ENCODE data around the gene IL21. TPM values are rescaled to one million over a fixed set of nuclear protein-coding genes. Genes with fewer than 3 reads are reported as not detected.

IL21 gene
- total and polyA plus RNA-seq, 2 of the 13 experiments (the other 11 are each of a cell fraction or from before 2014, with no cell fraction given): not detected

DNA sequence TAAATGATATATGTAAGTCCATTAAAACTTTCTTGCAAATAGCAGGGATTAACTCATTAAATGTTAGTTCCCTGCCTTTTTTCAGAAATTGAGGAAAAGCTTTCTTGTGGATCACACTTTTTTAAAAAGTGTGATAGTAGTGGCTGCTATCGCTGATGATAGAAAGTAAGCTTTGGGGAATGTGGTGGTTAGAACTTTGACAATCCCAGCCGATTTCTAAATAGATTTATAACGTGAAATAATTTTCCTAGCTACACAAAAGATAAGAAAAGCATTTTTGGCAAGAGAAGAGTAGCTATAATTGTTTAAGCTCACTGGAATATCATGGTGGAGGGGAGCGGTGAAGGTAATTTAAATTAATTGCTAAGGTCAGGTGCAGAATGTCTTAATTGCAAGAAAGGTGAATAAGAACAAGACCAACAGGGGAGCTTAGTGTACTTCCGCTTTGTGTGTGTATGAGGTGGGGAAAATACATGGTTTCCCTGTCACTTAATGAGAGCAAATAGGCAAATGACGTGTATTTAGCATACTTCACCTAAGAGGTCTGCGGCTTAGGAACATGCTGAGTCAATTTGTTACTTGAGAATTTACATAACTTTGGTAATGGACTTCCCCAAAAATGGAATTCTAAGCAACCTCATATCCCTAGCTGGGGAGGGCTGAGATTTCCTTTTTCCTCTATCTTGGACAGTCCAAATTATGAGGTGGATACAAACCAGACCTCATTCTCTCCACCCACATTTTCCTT is 11.7 kb upstream of the IL21 start (continued):
- TF ChIP-seq, protein P1, sequence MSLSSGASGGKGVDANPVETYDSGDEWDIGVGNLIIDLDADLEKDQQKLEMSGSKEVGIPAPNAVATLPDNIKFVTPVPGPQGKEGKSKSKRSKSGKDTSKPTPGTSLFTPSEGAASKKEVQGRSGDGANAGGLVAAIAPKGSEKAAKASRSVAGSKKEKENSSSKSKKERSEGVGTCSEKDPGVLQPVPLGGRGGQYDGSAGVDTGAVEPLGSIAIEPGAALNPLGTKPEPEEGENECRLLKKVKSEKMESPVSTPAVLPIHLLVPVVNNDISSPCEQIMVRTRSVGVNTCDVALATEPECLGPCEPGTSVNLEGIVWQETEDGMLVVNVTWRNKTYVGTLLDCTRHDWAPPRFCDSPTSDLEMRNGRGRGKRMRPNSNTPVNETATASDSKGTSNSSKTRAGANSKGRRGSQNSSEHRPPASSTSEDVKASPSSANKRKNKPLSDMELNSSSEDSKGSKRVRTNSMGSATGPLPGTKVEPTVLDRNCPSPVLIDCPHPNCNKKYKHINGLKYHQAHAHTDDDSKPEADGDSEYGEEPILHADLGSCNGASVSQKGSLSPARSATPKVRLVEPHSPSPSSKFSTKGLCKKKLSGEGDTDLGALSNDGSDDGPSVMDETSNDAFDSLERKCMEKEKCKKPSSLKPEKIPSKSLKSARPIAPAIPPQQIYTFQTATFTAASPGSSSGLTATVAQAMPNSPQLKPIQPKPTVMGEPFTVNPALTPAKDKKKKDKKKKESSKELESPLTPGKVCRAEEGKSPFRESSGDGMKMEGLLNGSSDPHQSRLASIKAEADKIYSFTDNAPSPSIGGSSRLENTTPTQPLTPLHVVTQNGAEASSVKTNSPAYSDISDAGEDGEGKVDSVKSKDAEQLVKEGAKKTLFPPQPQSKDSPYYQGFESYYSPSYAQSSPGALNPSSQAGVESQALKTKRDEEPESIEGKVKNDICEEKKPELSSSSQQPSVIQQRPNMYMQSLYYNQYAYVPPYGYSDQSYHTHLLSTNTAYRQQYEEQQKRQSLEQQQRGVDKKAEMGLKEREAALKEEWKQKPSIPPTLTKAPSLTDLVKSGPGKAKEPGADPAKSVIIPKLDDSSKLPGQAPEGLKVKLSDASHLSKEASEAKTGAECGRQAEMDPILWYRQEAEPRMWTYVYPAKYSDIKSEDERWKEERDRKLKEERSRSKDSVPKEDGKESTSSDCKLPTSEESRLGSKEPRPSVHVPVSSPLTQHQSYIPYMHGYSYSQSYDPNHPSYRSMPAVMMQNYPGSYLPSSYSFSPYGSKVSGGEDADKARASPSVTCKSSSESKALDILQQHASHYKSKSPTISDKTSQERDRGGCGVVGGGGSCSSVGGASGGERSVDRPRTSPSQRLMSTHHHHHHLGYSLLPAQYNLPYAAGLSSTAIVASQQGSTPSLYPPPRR (CRISPR knock-in tag; IDR thresholded peaks at IDR 0.05; ENCODE audit: borderline replicate concordance): no peak
- TF ChIP-seq ZNF7 (CRISPR knock-in tag; IDR thresholded peaks at IDR 0.05) (no peak), ZNF543 (CRISPR knock-in tag; IDR thresholded peaks at IDR 0.05) (no peak), NFKB2 (CRISPR knock-in tag; IDR thresholded peaks at IDR 0.05; ENCODE audit: borderline replicate concordance) (no peak), ZNF180 (CRISPR knock-in tag; IDR thresholded peaks at IDR 0.05; ENCODE audit: borderline replicate concordance, low read depth) (no peak), TP53 (CRISPR knock-in tag; conservative IDR thresholded peaks at IDR 0.05) (no peak)

DNA sequence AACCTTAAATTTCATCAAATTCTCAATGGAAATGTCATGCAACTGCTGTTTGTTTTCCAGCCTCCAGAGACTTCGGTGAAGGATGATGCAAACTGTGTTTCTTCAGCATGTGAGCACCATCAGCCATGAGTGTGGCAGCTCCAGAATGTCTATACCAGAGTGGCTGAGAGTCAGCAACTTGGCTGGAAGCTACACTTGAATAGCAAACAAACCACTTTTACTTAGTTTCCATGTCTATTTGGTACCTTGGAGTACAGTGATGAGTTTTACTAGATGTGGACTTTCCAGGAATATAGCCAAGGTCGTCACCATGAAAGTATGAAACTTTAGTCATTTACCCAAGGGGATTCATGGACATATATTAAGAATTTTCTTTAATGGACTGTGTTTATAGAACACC is 4.3 kb upstream of the IL21 start:
- ChIA-PET POLR2A (no interaction called here), CTCF (ENCODE audit: low intra/inter-chr PET ratio, low total read pairs) (no interaction called here)
- H3K9ac ChIP-seq (ENCODE audit: insufficient read depth, low read depth, low read length): no peak overlapping the region
- no peaks in the 10 kb centered on the region for H3K79me2 ChIP-seq (ENCODE audit: insufficient read depth, low read length)
- H3K27me3 ChIP-seq (ENCODE audit: control insufficient read depth in 1 of 2, insufficient read depth in 2 of 2, low read length in 2 of 2): peaks cover 0 to 3% of the 10 kb centered on the region in 2 experiments; a peak in 3 of 5 replicates
- WGBS (ENCODE audit: low lambda C conversion rate): 0% methylated on average over 2 of the region's 2 CpGs
- intact Hi-C loops (cut with micrococcal nuclease; ENCODE audit: unreplicated experiment): no loop called here
- H3K4me1 ChIP-seq (ENCODE audit: insufficient read depth, low read length): no peaks in the 10 kb centered on the region
- DNase-seq (ENCODE audit: low spot score) (no peak), ATAC-seq (no peak), FAIRE-seq (no peak)
- TF ChIP-seq NFIC (IDR thresholded peaks at IDR 0.05; ENCODE audit: low read length) (no peak), ZNF564 (CRISPR knock-in tag; IDR thresholded peaks at IDR 0.05) (no peak), GABPB1 (CRISPR knock-in tag; IDR thresholded peaks at IDR 0.05) (no peak), KLF6 (CRISPR knock-in tag; IDR thresholded peaks at IDR 0.05) (no peak), ZNF253 (CRISPR knock-in tag; IDR thresholded peaks at IDR 0.05; ENCODE audit: borderline replicate concordance) (no peak), TOPORS (CRISPR knock-in tag; IDR thresholded peaks at IDR 0.05) (no peak), RFXAP (CRISPR knock-in tag; IDR thresholded peaks at IDR 0.05; ENCODE audit: borderline replicate concordance) (no peak)
- TF ChIP-seq, protein P2, sequence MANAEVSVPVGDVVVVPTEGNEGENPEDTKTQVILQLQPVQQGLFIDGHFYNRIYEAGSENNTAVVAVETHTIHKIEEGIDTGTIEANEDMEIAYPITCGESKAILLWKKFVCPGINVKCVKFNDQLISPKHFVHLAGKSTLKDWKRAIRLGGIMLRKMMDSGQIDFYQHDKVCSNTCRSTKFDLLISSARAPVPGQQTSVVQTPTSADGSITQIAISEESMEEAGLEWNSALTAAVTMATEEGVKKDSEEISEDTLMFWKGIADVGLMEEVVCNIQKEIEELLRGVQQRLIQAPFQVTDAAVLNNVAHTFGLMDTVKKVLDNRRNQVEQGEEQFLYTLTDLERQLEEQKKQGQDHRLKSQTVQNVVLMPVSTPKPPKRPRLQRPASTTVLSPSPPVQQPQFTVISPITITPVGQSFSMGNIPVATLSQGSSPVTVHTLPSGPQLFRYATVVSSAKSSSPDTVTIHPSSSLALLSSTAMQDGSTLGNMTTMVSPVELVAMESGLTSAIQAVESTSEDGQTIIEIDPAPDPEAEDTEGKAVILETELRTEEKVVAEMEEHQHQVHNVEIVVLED (CRISPR knock-in tag; IDR thresholded peaks at IDR 0.05; ENCODE audit: borderline replicate concordance): no peak
- H3K4me3 ChIP-seq (replicated peaks in 1 of 3; ENCODE audit: insufficient read depth in 1 of 3, low read depth in 2 of 3, low read length in 3 of 3): no peak overlapping the region
- H3K4me2 ChIP-seq (ENCODE audit: low read depth, low read length): no peak overlapping the region
- no peaks in the 10 kb centered on the region for H3K9me3 ChIP-seq (ENCODE audit: low read length)
- no peak overlapping the region for H2AFZ ChIP-seq (ENCODE audit: low read length)
- no peaks in the 10 kb centered on the region for H3K36me3 ChIP-seq (replicated peaks in 1 of 2; ENCODE audit: control insufficient read depth in 1 of 2, insufficient read depth in 2 of 2, low read length in 2 of 2)
- no TSS peak for BruUV-seq (replicated peaks)
- no peak overlapping the region for H3K27ac ChIP-seq (ENCODE audit: extremely low read length, insufficient read depth, low read length)
- in situ Hi-C loops (cut with HindIII; ENCODE audit: extremely low pct_ligation_motif_present, low pct_unique_long_range_greater_than_20kb): no loop called here
- no peaks in the 10 kb centered on the region for H4K20me1 ChIP-seq (ENCODE audit: insufficient read depth, low read length)
